Osteoblast (primary cell): ENCODE results near the gene ZNF792. TPM values are rescaled to one million over a fixed set of nuclear protein-coding genes. Genes with fewer than 3 reads are reported as not detected.
"Not testable (repeated sequence)": the region's sequence is repeated elsewhere in the genome, so short reads cannot be mapped to it uniquely, and the experiment has no call there.

Source experiments
- DNase-seq: peaks from one replicate; pipeline ENCODE4 v3.0.0; 2011; ENCODE audit warnings: low spot score, mixed read lengths; ENCODE audit not compliant: insufficient read length; ENCODE audit errors: missing footprints
- H2AFZ ChIP-seq: 2 replicates; pipeline ENCODE4 v1.6.0; 2011; ENCODE audit warnings: mild to moderate bottlenecking, low read length
- H3K27ac ChIP-seq: 2 replicates; pipeline ENCODE4 v1.5.1; 2011; ENCODE audit warnings: mild to moderate bottlenecking, low read depth, low read length, moderate library complexity
- H3K27me3 ChIP-seq: 2 replicates; pipeline ENCODE4 v1.6.0; 2012; ENCODE audit warnings: mild to moderate bottlenecking, control low read depth, inconsistent platforms, low read length, moderate library complexity; ENCODE audit not compliant: insufficient read depth
- H3K36me3 ChIP-seq: 2 replicates; pipeline ENCODE4 v1.5.1; 2011; ENCODE audit warnings: mild to moderate bottlenecking, low read length, control low read depth, moderate library complexity; ENCODE audit not compliant: insufficient read depth
- H3K4me1 ChIP-seq: 2 replicates; pipeline ENCODE4 v1.5.1; 2011; ENCODE audit warnings: mild to moderate bottlenecking, low read length, control low read depth, moderate library complexity; ENCODE audit not compliant: insufficient read depth
- H3K4me2 ChIP-seq: 2 replicates; pipeline ENCODE4 v1.6.0; 2011; ENCODE audit warnings: mild to moderate bottlenecking, low read length; ENCODE audit not compliant: insufficient read depth
- H3K4me3 ChIP-seq: fragments of 200-600 bp; sonication (generic); 3 replicates; pipeline ENCODE4 v1.5.1; 2012; ENCODE audit warnings: mild to moderate bottlenecking, low read length, inconsistent platforms; ENCODE audit not compliant: insufficient read depth
- H3K79me2 ChIP-seq: 2 replicates; pipeline ENCODE4 v1.6.0; 2012; ENCODE audit warnings: mild to moderate bottlenecking, low read length, control low read depth, inconsistent platforms; ENCODE audit not compliant: insufficient read depth
- H3K9me3 ChIP-seq: 2 replicates; pipeline ENCODE4 v1.5.1; 2011; ENCODE audit warnings: low read depth, low read length, control low read depth
- H4K20me1 ChIP-seq: 2 replicates; pipeline ENCODE4 v1.6.0; 2012; ENCODE audit warnings: mild to moderate bottlenecking, low read length, control low read depth; ENCODE audit not compliant: insufficient read depth
- CTCF ChIP-seq: IDR thresholded peaks from 2 replicates; pipeline ENCODE4 v1.5.1; 2011; ENCODE audit warnings: mild to moderate bottlenecking, low read depth, low read length, moderate library complexity; ENCODE audit errors: extremely low read depth
- total RNA-seq: library from RNA; depleted of rRNA; stranded (reverse); fragments of >200 nt; gene quantifications from 2 replicates; pipeline ENCODE4 v1.2.3, GENCODE V29; 2012

Gene ZNF792
- total RNA-seq, 1 donor: 6.2 TPM

- H4K20me1 ChIP-seq: peaks cover 45% of the 10 kb centered on the region
- no peak overlapping the region for H2AFZ ChIP-seq
These were observed 43.0 kb upstream of the ZNF792 start for GRCh38 chr19:35006999-35007365.

GRCh38 chr19:35006342-35006998, 42.4 kb upstream of the ZNF792 start:
- peak overlapping the region; percentile 54 for H3K27ac ChIP-seq
- H3K4me3 ChIP-seq: no peak overlapping the region
- no peak for TF ChIP-seq CTCF
- peaks cover 17% of the 10 kb centered on the region for H3K36me3 ChIP-seq
- H2AFZ ChIP-seq: no peak overlapping the region
- peak overlapping the region; percentile 21 for H3K4me2 ChIP-seq
- peak; percentile 97 for DNase-seq
- peaks cover 47% of the 10 kb centered on the region for H3K79me2 ChIP-seq
- peaks cover 49% of the 10 kb centered on the region for H4K20me1 ChIP-seq
- H3K27me3 ChIP-seq: no peaks in the 10 kb centered on the region
- H3K4me1 ChIP-seq: peaks cover 21% of the 10 kb centered on the region
- H3K9me3 ChIP-seq: no peaks in the 10 kb centered on the region

More at GRCh38 chr19:35006999-35007365, 43.0 kb upstream of the ZNF792 start:
- no peak overlapping the region for H3K4me3 ChIP-seq
- H3K4me1 ChIP-seq: peaks cover 18% of the 10 kb centered on the region
- H3K27ac ChIP-seq: peak overlapping the region; percentile 19
- peak overlapping the region; percentile 21 for H3K4me2 ChIP-seq
- peaks cover 20% of the 10 kb centered on the region for H3K36me3 ChIP-seq
- no peaks in the 10 kb centered on the region for H3K27me3 ChIP-seq
- H3K9me3 ChIP-seq: no peaks in the 10 kb centered on the region
- DNase-seq: peak; percentile 59
- H3K79me2 ChIP-seq: peaks cover 42% of the 10 kb centered on the region
- TF ChIP-seq CTCF: no peak

GRCh38 chr19:35006007-35006341, 41.9 kb upstream of the ZNF792 start:
- H3K79me2 ChIP-seq: peaks cover 52% of the 10 kb centered on the region
- H2AFZ ChIP-seq, H3K4me3 ChIP-seq, H3K9me3 ChIP-seq, H3K27me3 ChIP-seq: not testable (repeated sequence)
- peaks cover 26% of the 10 kb centered on the region for H3K4me1 ChIP-seq
- peak; percentile 29 for DNase-seq
- H3K36me3 ChIP-seq: peaks cover 13% of the 10 kb centered on the region
- peak overlapping the region; percentile 21 for H3K4me2 ChIP-seq
- H3K27ac ChIP-seq: peak overlapping the region; percentile 54
- peaks cover 52% of the 10 kb centered on the region for H4K20me1 ChIP-seq

- Histone ChIP-seq H4K20me1 (peaks cover 53% of the 10 kb centered on the region), H3K36me3 (peaks cover 13% of the 10 kb centered on the region), H3K27ac (peak overlapping the region; percentile 54)
These were observed 41.4 kb upstream of the ZNF792 start for GRCh38 chr19:35005256-35005977.

More at GRCh38 chr19:35005256-35005977, 41.4 kb upstream of the ZNF792 start:
- peaks cover 56% of the 10 kb centered on the region for H3K79me2 ChIP-seq
- H2AFZ ChIP-seq: no peak overlapping the region
- peak overlapping the region; percentile 21 for H3K4me2 ChIP-seq
- H3K9me3 ChIP-seq: no peaks in the 10 kb centered on the region
- no peak overlapping the region for H3K4me3 ChIP-seq
- peaks cover 26% of the 10 kb centered on the region for H3K4me1 ChIP-seq
- DNase-seq: peak; percentile 73
- TF ChIP-seq CTCF: no peak
- no peaks in the 10 kb centered on the region for H3K27me3 ChIP-seq
